ENCODE results near the gene ITSN1.

The ITSN1 gene

GRCh38 chr21:33751533-33751932, 109.2 kb downstream of the ITSN1 start:
- no peak for TF ChIP-seq MAX (IDR thresholded peaks at IDR 0.05)

GRCh38 chr21:33752260-33752659, 110.0 kb downstream of the ITSN1 start:
- TF ChIP-seq NFIC (IDR thresholded peaks at IDR 0.05), result no peak
- TF ChIP-seq FOXM1 (IDR thresholded peaks at IDR 0.05; ENCODE audit: borderline replicate concordance, low read depth), result no peak
- TF ChIP-seq MAX (IDR thresholded peaks at IDR 0.05), result no peak
- TF ChIP-seq EP300 (IDR thresholded peaks at IDR 0.05; ENCODE audit: borderline replicate concordance), result no peak
- no peak for TF ChIP-seq ZBTB7A (IDR thresholded peaks at IDR 0.05; ENCODE audit: low read depth)
- no peak for TF ChIP-seq EGR1 (IDR thresholded peaks at IDR 0.05)
- no peak for TF ChIP-seq YY1 (IDR thresholded peaks at IDR 0.05; ENCODE audit: low read depth)
- TF ChIP-seq CEBPB (IDR thresholded peaks at IDR 0.05), result no peak
- TF ChIP-seq REST (IDR thresholded peaks at IDR 0.05; ENCODE audit: low read depth), result no peak
- no peak for TF ChIP-seq TCF12 (IDR thresholded peaks at IDR 0.05; ENCODE audit: low read depth)
- no peak for TF ChIP-seq TAF1 (IDR thresholded peaks at IDR 0.05; ENCODE audit: low read depth)
- TF ChIP-seq USF1 (IDR thresholded peaks at IDR 0.05), result no peak
- TF ChIP-seq TEAD4 (IDR thresholded peaks at IDR 0.05), result no peak
- no peak for TF ChIP-seq RAD21 (IDR thresholded peaks at IDR 0.05; ENCODE audit: low read depth)
- TF ChIP-seq CREB1 (IDR thresholded peaks at IDR 0.05; ENCODE audit: low read depth), result no peak

GRCh38 chr21:33753886-33754285, 111.6 kb downstream of the ITSN1 start:
- no peak for TF ChIP-seq CREB1 (IDR thresholded peaks at IDR 0.05; ENCODE audit: low read depth)
- TF ChIP-seq CEBPB (IDR thresholded peaks at IDR 0.05), result no peak
- TF ChIP-seq RAD21 (IDR thresholded peaks at IDR 0.05; ENCODE audit: low read depth), result no peak
- TF ChIP-seq MAX (IDR thresholded peaks at IDR 0.05), result no peak
- TF ChIP-seq FOXM1 (IDR thresholded peaks at IDR 0.05; ENCODE audit: borderline replicate concordance, low read depth), result no peak

GRCh38 chr21:33754481-33754880, 112.2 kb downstream of the ITSN1 start:
- TF ChIP-seq RAD21 (IDR thresholded peaks at IDR 0.05; ENCODE audit: low read depth) (no peak), REST (IDR thresholded peaks at IDR 0.05; ENCODE audit: low read depth) (no peak), TAF1 (IDR thresholded peaks at IDR 0.05; ENCODE audit: low read depth) (no peak), TCF12 (IDR thresholded peaks at IDR 0.05; ENCODE audit: low read depth) (no peak), CEBPB (IDR thresholded peaks at IDR 0.05) (no peak), TEAD4 (IDR thresholded peaks at IDR 0.05) (no peak), FOXM1 (IDR thresholded peaks at IDR 0.05; ENCODE audit: borderline replicate concordance, low read depth) (no peak), ZBTB7A (IDR thresholded peaks at IDR 0.05; ENCODE audit: low read depth) (no peak), NFIC (IDR thresholded peaks at IDR 0.05) (no peak), USF1 (IDR thresholded peaks at IDR 0.05) (no peak)

GRCh38 chr21:33755354-33755753, 113.1 kb downstream of the ITSN1 start:
- no peak for TF ChIP-seq ZBTB7A (IDR thresholded peaks at IDR 0.05; ENCODE audit: low read depth)
- TF ChIP-seq REST (IDR thresholded peaks at IDR 0.05; ENCODE audit: low read depth), result no peak
- TF ChIP-seq NFIC (IDR thresholded peaks at IDR 0.05), result no peak
- no peak for TF ChIP-seq TCF12 (IDR thresholded peaks at IDR 0.05; ENCODE audit: low read depth)
- no peak for TF ChIP-seq RAD21 (IDR thresholded peaks at IDR 0.05; ENCODE audit: low read depth)
- TF ChIP-seq TEAD4 (IDR thresholded peaks at IDR 0.05), result no peak
- TF ChIP-seq EGR1 (IDR thresholded peaks at IDR 0.05), result no peak

Measured in Ishikawa (cell line).